Medulla oblongata (tissue), 1 donor: ENCODE data around the gene ASCL2.

Experiments
- DNase-seq: peaks from one replicate; pipeline ENCODE4 v3.0.0-alpha.2; 2015; ENCODE audit errors: extremely low spot score

The ASCL2 gene

DNA sequence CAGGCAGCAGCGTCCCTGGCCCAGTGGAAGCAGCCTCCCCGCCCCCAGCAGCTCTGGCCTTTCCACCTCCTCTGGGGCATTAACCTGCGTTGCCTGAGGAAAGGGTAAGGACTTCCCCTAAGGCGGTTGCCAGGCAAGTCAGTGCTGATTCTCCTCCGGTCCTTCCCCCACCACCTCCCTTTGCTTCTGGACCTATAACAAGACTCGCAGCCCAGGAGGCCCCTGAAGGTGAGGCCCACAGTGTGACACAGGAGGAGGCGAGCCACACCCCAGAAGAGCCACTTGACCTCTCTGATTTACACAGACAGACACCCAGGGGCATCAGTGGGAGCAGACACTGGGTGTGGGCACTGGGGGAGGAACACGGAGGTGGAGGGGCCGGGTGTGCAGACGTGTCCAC is 35.4 kb downstream of the ASCL2 start:
- no peak for DNase-seq

DNA sequence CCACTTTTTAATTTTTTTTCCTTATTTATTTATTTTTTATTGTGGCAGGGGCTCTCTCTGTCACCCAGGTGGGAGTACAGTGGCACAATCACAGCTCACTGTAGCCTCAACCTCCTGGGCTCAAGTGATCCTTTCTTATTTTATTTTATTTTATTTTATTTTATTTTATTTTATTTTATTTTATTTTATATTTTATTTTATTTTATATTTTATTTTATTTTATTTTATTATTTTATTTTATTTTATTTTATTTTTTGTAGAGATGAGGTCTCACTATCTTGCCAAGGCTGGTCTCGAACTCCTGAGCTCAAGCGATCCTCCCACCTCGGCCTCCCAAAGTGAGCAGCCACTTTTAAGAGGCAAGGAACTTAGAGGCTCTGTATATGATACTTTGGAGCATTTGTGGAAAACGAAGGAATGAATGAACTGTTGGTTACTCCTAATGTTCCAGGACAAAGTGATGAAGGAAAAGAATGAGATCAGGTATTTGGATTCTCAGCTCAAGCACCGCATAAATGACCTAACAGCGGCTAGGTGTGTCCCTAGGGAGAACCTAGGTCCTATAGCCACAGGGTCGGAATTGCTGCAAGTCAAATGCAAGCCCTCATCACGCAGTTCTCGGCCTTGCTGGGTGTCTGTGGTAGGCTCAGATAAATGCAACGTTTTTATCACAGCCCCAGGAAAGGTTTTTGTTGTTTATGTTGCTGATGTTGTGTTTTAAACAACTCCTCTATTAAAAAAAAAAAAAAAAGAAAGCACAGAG is 36.5 kb downstream of the ASCL2 start:
- DNase-seq = no peak

DNA sequence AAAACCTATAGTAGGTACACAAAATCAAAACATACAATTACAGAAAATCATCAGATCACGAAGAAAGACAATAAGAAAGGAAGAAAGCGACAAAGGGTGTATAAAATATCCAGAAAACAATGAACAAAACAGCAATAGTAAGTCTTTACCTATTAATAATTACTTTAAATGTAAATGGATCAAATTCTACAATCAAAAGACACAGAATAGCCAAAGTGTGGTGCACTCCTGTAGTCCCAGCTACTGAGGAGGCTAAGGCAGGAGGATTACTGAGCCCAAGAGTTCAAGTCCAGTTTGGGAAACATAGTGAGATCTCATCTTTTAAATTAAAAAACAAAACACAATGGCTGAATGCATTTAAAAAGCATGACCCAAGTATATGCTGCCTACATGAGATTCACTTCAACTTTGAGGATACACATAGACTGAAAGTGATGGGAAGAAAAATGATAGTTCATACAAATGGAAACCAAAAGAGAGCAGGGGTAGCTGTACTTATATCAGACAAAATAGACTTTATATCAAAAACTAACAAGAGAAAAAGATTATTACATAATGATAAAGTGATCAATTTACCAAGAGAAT is 40.6 kb downstream of the ASCL2 start:
- DNase-seq = no peak

DNA sequence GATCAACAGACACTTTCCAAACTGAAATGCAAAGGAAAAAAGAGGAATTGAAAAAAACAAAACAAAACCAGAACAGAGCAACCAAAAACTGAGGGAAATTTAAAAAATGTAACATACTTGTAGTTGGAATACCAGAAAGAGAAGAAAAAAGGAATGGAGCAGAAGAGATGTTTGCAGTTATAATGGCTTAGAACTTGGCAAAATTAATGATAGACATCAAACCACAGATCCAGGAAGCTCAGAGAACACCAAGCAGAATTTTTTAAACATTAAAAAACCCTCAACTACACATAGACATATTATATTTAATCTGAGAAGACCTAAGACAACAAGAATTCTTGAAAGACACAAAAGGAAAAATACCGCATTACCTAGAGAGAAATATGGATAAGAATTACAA is 46.1 kb downstream of the ASCL2 start:
- DNase-seq = no peak

DNA sequence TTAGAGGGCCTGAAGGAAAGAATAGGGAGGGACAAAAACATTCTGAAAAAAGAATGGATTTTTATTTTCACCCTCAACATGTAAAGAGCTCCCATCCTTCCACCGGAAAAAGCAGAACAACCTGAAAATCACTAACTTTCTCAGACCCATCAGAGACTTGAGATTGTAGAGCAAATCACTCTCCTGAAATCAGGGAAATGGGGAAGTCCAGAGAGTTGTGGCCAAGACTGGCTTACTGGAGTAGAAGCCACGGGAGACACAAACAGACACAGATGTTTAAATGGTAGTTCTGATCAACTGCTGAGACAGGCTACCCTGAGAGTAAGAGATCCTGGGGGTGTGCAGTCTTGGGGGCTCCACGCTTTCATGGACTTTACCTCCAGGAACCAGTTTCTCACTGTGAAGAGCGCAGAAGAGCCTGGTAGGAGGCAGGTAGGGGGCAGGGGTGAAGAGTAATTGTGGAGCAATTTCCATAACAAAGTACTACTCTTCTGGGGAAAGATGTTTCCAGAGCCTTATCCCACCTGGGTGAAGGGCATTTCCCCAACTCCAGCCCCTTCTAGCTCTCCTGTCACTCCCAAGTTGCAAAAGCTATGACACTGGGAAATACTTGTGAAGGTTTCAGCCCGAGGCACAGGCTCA is 47.1 kb downstream of the ASCL2 start:
- no peak for DNase-seq

DNA sequence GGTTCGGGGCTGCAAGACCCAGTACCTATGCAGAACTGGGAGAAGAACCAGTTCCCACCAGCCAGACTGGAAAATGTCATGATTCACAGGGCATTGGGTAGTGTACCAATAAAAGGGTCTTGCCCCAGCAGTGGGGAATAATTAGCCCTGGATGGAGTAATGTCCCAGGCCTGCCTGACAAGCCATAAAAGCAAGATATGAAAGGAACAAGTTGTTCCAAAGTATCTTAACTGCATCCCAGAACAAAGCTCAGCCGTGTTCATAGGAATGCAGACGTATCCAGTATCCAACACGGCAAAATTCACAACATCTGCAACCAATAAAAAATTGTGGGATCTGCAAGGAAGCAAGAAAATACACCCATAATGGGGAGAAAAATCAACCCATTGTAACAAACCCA is 47.9 kb downstream of the ASCL2 start:
- DNase-seq = no peak

DNA sequence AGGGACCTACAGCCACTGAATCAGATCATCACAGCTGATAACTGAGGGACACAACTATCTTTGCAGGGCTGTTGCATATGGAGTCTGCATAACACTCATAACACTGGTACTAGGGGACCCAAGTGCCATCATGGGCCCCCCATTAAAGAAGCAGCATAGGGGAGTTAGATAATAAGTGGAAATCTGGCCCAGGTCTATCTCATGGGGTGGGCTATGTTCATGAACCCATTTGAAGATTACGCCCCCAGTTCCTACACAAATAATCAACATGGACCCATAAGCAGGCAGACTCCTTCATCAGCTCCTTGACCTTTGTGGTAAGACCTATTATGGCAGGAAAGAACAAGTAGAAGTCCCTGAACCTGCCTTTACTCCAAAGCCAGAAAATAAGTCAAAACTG is 48.8 kb downstream of the ASCL2 start:
- no peak for DNase-seq

DNA sequence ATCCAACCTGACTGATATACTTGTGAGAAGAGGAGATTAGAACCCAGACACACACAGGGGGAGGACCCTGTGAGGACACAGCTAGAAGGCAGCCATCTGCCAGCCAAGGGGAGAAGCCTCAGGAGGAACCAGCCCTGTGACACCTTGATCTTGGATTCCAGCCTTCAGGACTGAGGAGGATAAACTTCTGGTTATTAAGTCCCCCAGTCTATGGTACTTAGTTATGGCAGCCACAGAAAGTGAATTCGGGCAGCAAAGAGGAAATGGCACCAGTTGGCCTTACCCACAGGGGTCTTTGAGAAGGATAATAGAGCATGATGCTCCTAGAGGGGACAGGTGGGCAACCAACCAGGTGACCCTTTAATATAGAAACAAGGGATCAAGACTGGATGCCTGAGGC is 49.4 kb downstream of the ASCL2 start:
- DNase-seq = no peak

DNA sequence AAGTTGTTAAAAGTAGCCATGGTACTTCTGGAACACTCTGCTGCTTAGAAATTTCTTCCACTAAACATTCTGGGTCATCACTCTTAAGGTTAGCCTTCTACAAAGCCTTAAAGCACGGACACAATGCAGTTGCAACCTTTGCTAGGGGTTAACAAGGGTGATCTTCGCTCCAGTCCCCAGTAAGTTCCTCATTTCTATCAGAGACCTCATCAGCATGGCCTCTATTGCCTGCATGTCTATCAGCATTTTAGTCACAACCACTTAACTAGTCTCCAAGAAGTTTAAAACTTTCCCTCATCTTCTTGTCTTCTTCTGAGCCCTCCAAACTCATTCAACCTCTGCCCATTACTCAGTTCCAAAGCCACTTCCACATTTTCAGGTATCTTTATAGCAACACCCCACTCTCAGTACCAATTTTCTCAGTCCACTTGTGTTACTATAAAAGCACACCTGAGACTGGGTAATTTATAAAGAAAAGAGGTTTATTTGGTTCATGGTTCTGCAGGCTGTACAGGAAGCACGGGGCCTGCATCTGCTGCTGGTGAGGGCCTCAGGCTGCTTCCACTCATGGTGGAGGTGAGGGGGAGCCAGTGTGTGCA is 50.1 kb downstream of the ASCL2 start:
- no peak for DNase-seq

DNA sequence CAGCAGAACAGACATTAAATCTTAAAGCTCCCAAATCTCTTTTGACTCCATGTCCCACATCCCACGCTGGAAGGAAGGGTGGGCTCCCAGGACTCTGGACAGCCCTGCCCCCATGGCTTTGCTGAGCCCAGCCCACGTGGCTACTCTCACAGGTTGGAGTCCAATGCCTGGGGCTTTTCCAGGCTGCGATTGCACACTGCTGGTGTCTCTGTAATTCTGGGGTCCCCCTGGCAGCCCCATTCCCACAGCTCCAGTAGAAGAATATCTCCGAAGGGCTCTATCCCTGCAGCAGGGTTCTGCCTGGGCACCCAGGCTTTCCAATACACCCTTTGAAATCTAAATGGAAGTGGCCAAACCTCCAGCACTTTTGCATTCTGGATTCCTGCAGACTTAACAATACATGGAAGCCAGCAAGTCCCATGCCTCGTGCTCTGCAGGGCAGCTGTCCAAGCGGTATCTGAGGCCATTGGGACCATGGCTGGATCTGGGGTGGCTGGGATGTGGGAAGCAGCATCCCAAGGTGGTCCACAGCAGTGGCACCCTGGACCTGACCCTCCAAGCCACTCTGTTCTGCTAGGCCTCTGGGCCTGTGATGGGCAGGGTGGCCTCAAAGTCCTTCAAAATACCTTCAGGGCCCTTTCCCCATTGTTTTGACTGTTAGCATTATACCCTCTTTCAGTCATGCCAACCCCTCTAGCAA is 50.9 kb downstream of the ASCL2 start:
- no peak for DNase-seq
